Right lobe of liver (tissue), 4 donors: ENCODE measurements around the gene IGIP.

Experiments
- CTCF ChIP-seq, 4 donors: fragments of 200-600 bp in 3 of 4; fragments of 450-650 bp in 1 of 4; IDR thresholded peaks; one replicate each; pipeline versions ENCODE4 v1.5.1 to v1.8.0; 2016 to 2022; ENCODE audit warnings: antibody characterized with exemption in 4 of 4, mild to moderate bottlenecking in 2 of 4
- POLR2A ChIP-seq: fragments of 450-650 bp; IDR thresholded peaks from one replicate; pipeline ENCODE4 v1.6.1; 2017; ENCODE audit warnings: antibody characterized with exemption, mild to moderate bottlenecking
- donor health status: DM: no; HTN: no; CAD: no.
- donor health status: DM: no; HTN: no; CAD: no.
- donor health status: DM: no; HTN: yes; CAD: no.

GRCh38 chr5:140175367-140176030, 49.8 kb downstream of the IGIP start:
- peak in 3 of 4 donors; percentile 15 to 17 (median 16) for TF ChIP-seq CTCF (IDR thresholded peaks at IDR 0.05)
- no peak for TF ChIP-seq POLR2A
